BJ (cell line): ENCODE results near the gene LDLRAD3. TPM values are rescaled to one million over a fixed set of nuclear protein-coding genes. Genes with fewer than 3 reads are reported as not detected.
"Not testable (repeated sequence)": the region's sequence is repeated elsewhere in the genome, so short reads cannot be mapped to it uniquely, and the experiment has no call there.

Experiments used
- CTCF ChIA-PET: fragments of 350-600 bp; formaldehyde crosslinking; extraction: SDS; loops from one replicate; lab custom pipeline; 2021; ENCODE audit warnings: antibody characterized with exemption, inconsistent platforms; lab: Yijun Ruan, JAX
- POLR2A ChIA-PET: fragments of 300-600 bp; sonication (Branson Sonifier 250); formaldehyde crosslinking; extraction: SDS; loops from one replicate; lab custom pipeline; 2021; ENCODE audit warnings: antibody characterized with exemption; lab: Charles Lee
- DNase-seq: peaks from one replicate; pipeline ENCODE4 v3.0.0-alpha.2; 2011; ENCODE audit warnings: low read depth
- H3K27me3 ChIP-seq: 2 replicates; pipeline ENCODE4 v1.6.0; 2011; ENCODE audit warnings: low read length; ENCODE audit not compliant: control insufficient read depth, insufficient read depth
- H3K36me3 ChIP-seq: 2 replicates; pipeline ENCODE4 v1.5.1; 2011; ENCODE audit warnings: low read length; ENCODE audit not compliant: control insufficient read depth, insufficient read depth
- H3K4me3 ChIP-seq: 2 replicates; pipeline ENCODE4 v1.5.1; 2011; ENCODE audit warnings: low read depth, mild to moderate bottlenecking, control low read depth, low read length
- polyA plus RNA-seq: library from polyadenylated mRNA; depleted of rRNA; stranded (reverse); fragments of >200 nt; gene quantifications from 2 replicates; pipeline ENCODE4 v1.2.3, GENCODE V29; 2011
- TF ChIP-seq, protein P1 (sequence below): IDR thresholded peaks from 2 replicates; pipeline ENCODE4 v1.5.1; 2011; ENCODE audit warnings: low read depth, mild to moderate bottlenecking, control low read depth, inconsistent platforms, low read length, moderate library complexity; ENCODE audit not compliant: insufficient read depth

LDLRAD3 gene
- polyA plus RNA-seq, 1 experiment: 3.5 TPM

DNA sequence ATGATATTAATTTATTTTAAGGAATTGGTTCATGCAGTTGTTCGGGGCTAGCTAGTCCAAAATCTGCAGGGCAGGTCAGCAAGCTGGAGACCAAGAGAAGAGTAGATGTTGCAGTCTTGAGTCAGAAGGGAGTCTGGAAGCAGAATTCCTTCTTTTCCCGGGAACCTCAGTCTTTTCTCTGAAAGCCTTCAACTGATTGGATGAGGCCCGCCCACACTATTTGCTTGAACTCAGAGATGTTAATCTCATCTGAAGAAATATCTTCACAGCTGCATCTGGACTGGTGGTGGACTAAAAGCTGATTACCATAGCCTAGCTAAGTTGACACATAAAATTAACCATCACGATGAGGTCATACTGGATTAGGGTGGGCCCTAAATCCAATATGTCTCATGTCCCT, 223.2 kb downstream of the LDLRAD3 start:
- Histone ChIP-seq H3K36me3 (no peaks in the 10 kb centered on the region), H3K27me3 (no peaks in the 10 kb centered on the region), H3K4me3 (no peak overlapping the region)
- CTCF ChIA-PET: interaction anchor here (1.3 kb wide), 1 partner anchor 9 kb away, joined by 3 read pairs; no protein-coding TSS in a partner anchor
- POLR2A ChIA-PET: no interaction called here
- no peak for DNase-seq
- TF ChIP-seq, protein P1, sequence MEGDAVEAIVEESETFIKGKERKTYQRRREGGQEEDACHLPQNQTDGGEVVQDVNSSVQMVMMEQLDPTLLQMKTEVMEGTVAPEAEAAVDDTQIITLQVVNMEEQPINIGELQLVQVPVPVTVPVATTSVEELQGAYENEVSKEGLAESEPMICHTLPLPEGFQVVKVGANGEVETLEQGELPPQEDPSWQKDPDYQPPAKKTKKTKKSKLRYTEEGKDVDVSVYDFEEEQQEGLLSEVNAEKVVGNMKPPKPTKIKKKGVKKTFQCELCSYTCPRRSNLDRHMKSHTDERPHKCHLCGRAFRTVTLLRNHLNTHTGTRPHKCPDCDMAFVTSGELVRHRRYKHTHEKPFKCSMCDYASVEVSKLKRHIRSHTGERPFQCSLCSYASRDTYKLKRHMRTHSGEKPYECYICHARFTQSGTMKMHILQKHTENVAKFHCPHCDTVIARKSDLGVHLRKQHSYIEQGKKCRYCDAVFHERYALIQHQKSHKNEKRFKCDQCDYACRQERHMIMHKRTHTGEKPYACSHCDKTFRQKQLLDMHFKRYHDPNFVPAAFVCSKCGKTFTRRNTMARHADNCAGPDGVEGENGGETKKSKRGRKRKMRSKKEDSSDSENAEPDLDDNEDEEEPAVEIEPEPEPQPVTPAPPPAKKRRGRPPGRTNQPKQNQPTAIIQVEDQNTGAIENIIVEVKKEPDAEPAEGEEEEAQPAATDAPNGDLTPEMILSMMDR: no peak

DNA sequence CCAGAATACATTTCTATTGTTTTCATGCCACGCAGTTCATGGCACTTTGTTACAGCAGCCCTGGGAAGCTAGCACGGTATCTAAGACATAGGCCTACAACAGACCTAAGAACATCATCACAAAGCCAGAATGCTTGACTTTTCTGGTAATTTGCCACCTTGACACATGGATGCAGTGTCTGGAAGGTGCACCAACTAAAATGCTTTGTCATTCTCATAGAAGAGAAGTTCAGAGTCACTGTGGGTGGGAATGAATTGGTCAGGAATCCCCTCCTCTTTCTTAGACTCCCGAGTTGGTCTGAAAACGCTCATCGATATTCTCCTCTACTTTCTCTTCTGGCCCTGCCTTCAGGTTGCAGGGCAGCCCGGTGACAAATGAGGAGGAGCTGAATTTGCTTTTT, 223.9 kb downstream of the LDLRAD3 start:
- TF ChIP-seq, protein P1: no peak
- no peaks in the 10 kb centered on the region for H3K36me3 ChIP-seq
- no peak for DNase-seq
- CTCF ChIA-PET: interaction anchor here (1.3 kb wide), 1 partner anchor 8 kb away, joined by 3 read pairs; no protein-coding TSS in a partner anchor
- POLR2A ChIA-PET: no interaction called here
- no peak overlapping the region for H3K4me3 ChIP-seq
- H3K27me3 ChIP-seq: no peaks in the 10 kb centered on the region

GRCh38 chr11:36177836-36178235, 234.0 kb downstream of the LDLRAD3 start:
- H3K4me3 ChIP-seq: no peak overlapping the region
- ChIA-PET POLR2A (no interaction called here), CTCF (no interaction called here)
- DNase-seq: no peak
- H3K27me3 ChIP-seq: no peaks in the 10 kb centered on the region
- TF ChIP-seq, protein P1: no peak
- H3K36me3 ChIP-seq: no peaks in the 10 kb centered on the region

DNA sequence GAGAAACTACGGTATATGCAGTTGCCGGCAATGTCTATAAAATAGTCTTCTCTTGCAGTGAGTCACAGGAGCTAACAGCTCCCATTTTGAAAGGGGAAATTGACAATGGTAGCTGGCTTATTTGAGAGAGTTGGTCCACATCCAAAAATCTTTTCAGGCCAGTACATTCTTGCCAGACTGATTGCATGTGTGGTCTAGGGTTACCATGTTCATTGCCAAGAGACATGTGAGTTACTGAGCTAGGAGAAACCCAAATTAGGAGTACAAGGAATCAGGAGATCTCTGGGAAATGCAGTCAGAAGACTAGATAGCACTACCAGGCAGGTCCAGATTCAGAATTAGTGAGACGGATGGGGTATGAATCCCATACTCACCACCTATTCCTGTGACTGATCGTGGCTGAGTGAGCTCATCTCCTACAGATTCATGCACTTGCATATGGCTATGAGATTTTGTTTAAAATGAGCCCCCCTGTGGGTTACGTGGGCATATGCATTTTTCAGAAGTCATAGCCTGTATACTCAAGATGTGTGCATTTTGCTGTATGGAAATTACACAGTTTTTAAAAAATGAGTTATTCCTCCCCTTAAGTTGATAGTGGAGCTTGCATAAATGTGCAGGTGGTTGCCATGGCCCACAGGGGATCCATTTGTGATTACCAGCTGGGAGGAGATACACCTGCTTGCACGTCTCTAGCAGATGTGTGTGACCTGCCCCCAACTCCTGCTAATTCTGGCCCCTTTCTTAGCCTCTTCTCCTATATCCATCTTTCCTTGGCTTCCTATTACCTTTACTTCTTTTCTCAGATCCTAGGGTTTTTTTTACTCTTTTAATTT, 242.7 kb downstream of the LDLRAD3 start:
- H3K27me3 ChIP-seq: no peaks in the 10 kb centered on the region
- POLR2A ChIA-PET: no interaction called here
- no peaks in the 10 kb centered on the region for H3K36me3 ChIP-seq
- CTCF ChIA-PET: interaction anchor here (1.0 kb wide), 1 partner anchor 144 kb away, joined by 3 read pairs; no protein-coding TSS in a partner anchor
- H3K4me3 ChIP-seq: no peak overlapping the region
- DNase-seq: peak; percentile 25
- TF ChIP-seq, protein P1: no peak

DNA sequence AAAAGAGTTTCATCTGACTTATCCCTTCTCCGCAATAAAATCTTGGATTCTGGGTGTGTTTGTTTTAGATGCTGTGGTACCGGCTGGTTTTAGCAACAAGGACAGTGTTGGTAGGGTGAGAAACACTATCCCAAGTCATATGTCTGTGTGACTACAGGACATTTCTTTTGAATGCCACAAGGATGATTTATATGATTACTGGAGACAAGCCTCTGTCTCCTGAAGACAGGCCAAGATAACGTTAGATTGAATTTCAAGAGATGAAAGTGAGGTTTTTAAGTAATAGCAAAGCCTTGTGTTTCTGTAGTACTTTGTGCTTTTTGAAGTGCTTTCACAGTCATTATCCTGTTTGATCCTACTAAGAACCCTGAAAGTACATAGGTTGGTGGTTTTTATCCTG, 243.8 kb downstream of the LDLRAD3 start:
- Histone ChIP-seq H3K4me3 (no peak overlapping the region), H3K36me3 (no peaks in the 10 kb centered on the region), H3K27me3 (no peaks in the 10 kb centered on the region)
- DNase-seq: no peak
- TF ChIP-seq, protein P1: no peak
- POLR2A ChIA-PET: no interaction called here
- CTCF ChIA-PET: no interaction called here

DNA sequence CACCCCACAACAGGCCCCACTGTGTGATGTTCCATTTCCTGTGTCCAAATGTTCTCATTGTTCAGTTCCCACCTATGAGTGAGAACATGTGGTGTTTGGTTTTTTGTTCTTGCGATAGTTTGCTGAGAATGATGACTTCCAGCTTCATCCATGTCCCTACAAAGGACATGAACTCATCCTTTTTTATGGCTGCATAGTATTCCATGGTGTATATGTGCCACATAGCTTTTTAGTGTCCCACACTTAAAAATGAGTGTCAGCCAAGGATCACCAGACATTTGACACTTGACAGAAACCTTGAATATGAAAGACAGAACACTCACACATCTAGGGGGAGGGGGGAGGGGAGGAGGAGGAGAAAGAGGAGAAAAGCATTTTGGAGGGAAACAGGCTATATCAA, 245.9 kb downstream of the LDLRAD3 start:
- H3K36me3 ChIP-seq, H3K4me3 ChIP-seq, CTCF ChIA-PET, POLR2A ChIA-PET, H3K27me3 ChIP-seq, DNase-seq: not testable (repeated sequence)
